Fibroblast of pulmonary artery (primary cell): Measurements from ENCODE around the gene TUBAL3.
"Not testable (repeated sequence)": the region's sequence is repeated elsewhere in the genome, so short reads cannot be mapped to it uniquely, and the experiment has no call there.

Source experiments
- DNase-seq: peaks from one replicate; pipeline ENCODE4 v3.0.0-alpha.2; 2010; ENCODE audit warnings: low read depth
- H3K4me3 ChIP-seq: replicated peaks from 2 replicates; pipeline ENCODE4 v1.5.1; 2011; ENCODE audit warnings: low read depth, mild to moderate bottlenecking, control low read depth, low read length, moderate library complexity
- TF ChIP-seq, protein P1 (sequence below): IDR thresholded peaks from 2 replicates; pipeline ENCODE4 v1.5.1; 2011; ENCODE audit warnings: mild to moderate bottlenecking, control low read depth, low read length, inconsistent platforms; ENCODE audit errors: missing control alignments

The TUBAL3 gene

DNA sequence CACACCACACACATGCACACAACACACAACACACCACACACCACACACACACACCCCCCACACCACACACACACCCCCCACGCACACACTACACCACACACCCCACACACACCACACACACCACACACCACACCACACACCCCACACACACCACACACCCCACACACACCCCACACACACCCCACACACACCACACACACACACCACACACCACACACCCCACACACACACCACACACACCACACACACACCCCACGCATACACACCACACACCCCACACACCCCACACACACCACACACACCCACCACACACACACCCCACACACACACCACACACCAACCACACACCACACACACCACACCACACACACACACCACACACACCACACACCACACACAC, 23.4 kb downstream of the TUBAL3 start:
- DNase-seq: no peak
- TF ChIP-seq, protein P1, sequence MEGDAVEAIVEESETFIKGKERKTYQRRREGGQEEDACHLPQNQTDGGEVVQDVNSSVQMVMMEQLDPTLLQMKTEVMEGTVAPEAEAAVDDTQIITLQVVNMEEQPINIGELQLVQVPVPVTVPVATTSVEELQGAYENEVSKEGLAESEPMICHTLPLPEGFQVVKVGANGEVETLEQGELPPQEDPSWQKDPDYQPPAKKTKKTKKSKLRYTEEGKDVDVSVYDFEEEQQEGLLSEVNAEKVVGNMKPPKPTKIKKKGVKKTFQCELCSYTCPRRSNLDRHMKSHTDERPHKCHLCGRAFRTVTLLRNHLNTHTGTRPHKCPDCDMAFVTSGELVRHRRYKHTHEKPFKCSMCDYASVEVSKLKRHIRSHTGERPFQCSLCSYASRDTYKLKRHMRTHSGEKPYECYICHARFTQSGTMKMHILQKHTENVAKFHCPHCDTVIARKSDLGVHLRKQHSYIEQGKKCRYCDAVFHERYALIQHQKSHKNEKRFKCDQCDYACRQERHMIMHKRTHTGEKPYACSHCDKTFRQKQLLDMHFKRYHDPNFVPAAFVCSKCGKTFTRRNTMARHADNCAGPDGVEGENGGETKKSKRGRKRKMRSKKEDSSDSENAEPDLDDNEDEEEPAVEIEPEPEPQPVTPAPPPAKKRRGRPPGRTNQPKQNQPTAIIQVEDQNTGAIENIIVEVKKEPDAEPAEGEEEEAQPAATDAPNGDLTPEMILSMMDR: no peak

DNA sequence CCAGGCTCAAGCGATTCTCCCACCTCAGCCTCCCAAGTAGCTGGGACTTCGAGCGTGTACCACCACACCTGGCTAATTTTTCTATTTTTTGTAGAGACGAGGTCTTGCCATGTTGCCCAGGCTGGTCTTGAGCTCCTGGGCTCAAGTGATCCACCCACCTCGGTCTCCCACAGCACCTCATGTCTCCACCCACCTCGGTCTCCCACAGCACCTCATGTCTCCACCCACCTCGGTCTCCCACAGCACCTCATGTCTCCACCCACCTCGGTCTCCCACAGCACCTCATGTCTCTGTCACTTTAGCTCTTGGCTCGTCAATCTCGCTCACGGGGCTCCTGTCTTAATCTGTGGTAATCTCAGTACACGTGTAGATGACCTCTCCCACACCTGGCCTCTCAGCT, 24.2 kb downstream of the TUBAL3 start:
- H3K4me3 ChIP-seq, DNase-seq: not testable (repeated sequence)

More for the DNA sequence above, 23.4 kb downstream of the TUBAL3 start:
- H3K4me3 ChIP-seq: no peak overlapping the region

DNA sequence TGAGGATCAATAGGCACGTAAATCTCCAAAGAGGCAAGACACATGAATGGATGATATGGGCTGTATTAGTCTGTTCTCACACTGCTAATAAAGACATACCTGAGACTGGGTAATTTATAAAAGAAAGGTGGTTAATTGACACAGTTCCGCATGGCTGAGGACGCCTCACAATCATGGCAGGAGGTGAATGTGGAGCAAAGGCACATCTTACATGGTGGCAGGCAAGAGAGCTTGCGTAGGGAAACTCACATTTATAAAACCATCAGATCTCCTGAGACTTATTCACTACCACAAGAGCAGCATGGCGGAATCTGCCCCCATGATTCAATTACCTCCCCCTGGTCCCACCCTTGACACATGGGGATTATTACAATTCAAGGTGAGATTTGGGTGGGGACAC, 25.4 kb downstream of the TUBAL3 start:
- not testable (repeated sequence) for DNase-seq, H3K4me3 ChIP-seq

DNA sequence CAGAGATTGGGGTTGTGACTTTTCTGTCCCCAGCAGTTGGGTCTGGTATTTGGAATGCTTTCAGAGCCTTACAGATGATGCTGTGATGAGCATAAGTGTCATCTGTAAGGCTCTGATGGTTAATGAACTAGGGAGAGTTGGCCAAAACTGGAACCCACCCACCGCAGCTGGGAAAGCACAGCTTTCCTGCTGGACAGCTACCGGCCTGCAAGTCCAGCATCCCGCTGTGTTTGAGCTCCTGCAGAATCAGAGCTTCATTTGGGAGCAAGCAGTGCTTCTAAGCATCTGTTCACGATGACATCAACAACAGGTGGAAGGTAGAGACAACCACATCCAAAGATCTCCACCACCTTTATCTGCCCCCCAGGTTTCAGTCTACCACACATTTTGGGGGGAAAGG, 28.2 kb downstream of the TUBAL3 start:
- TF ChIP-seq, protein P1: no peak
- peak; percentile 16 for DNase-seq
- no peak overlapping the region for H3K4me3 ChIP-seq

DNA sequence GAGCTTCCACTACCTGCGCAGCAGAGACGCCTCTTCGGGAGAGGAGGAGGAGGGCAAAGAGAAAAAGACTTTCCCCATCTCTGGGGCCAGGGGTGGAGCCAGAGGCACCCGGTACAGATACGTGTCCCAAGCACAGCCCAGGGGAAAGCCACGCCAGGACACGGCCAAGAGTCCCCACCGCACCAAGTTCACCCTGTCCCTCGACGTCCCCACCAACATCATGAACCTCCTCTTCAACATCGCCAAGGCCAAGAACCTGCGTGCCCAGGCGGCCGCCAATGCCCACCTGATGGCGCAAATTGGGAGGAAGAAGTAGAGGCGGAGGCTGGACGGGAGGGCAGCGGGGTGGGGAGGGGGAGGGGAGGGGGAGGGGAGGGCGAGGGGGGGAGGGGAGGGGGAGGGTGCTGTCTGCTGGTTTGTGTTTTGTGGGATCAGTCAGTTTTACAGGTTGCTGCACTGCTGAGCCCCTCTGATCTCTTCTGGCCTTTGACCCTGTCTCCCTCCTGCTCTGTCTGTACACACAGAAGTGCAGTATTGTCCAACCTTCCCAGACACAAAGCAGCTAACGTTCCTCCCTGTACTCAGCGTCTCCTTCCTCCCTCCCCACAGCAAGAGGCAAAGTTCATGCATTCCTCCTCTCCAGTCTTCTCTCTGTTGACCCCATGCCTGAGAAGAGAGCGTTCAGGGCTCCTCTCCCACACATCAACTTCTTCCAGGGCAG, 30.6 kb downstream of the TUBAL3 start:
- TF ChIP-seq, protein P1: no peak
- H3K4me3 ChIP-seq: no peak overlapping the region

DNA sequence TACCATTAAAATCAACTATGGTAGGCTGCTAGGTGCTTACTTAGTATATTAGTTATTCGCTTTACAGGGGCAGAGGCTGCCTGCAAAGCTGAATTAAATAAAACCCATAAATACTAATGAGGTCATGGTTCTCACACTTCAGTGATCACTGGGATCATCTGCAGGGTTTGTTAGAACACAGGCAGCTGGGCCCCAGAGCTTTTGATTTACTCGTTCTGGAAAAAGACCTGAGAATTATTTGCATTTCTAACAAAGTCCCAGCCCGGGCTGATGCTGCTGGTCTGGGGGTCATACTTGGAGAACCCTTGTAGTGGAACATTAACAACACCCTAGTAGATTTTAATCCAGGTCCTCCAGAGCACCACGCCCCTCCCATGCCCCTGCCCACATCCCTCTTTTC, 31.3 kb downstream of the TUBAL3 start:
- DNase-seq: no peak
- no peak overlapping the region for H3K4me3 ChIP-seq
- TF ChIP-seq, protein P1: no peak

More for the DNA sequence above, 30.6 kb downstream of the TUBAL3 start:
- no peak for DNase-seq

DNA sequence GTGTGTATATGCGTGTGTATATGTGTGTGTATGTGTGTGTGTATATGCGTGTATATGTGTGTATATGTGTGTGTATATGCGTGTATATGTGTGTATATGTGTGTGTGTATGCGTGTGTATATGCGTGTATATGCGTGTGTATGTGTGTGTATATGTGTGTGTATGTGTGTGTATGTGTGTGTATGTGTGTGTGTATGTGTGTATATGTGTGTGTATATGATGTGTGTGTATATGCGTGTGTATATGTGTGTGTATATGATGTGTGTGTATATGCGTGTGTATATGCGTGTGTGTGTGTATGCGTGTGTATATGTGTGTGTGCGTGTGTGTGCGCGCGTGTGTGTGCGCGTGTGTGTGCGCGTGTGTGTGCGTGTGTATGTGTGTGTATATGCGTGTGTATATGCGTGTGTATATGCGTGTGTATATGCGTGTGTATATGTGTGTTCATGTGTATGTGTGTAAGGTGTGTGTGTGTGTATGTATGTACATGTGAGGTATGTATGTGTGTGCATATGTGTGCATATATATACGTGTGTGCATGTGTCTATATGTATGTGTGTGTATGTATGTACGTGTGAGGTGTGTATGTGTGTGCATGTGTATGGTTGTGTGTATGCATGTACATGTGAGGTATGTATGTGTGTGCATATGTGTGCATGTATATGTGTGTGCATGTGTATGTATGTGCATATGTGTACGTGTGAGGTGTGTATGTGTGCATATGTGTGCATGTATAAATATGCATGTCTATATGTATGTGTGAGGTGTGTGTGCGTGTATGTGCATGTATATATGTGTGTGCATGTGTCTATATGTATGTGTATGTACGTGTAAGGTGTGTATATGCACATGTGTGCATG, 33.9 kb downstream of the TUBAL3 start:
- DNase-seq: no peak
- TF ChIP-seq, protein P1: no peak
- no peak overlapping the region for H3K4me3 ChIP-seq
